Measurements from ENCODE around the gene TRAM2. TPM values are rescaled to one million over a fixed set of nuclear protein-coding genes. Genes with fewer than 3 reads are reported as not detected.

The TRAM2 gene
- total and polyA plus RNA-seq, 2 donors from 2014 or later: 4.5 to 20.7 TPM

- Histone ChIP-seq H3K27me3 (ENCODE audit: control insufficient read depth, insufficient read depth, low read length) (no peaks in the 10 kb centered on the region), H3K9me3 (ENCODE audit: control insufficient read depth in 2 of 3, insufficient read depth in 1 of 3, low read length in 3 of 3) (no peaks in the 10 kb centered on the region), H3K36me3 (ENCODE audit: control insufficient read depth in 2 of 3, insufficient read depth in 3 of 3, low read length in 3 of 3) (no peaks in the 10 kb centered on the region), H3K9ac (ENCODE audit: low read length in 3 of 3) (peak overlapping the region in 2 of 3 donors; percentile 68 to 84), H3K4me3 (ENCODE audit: low read length in 3 of 3) (peak overlapping the region; percentile 78 to 85 (median 84)), H3K27ac (ENCODE audit: low read depth in 2 of 2, low read length in 2 of 2) (peak overlapping the region; percentile 25 to 39), H3K4me1 (ENCODE audit: control insufficient read depth in 2 of 3, insufficient read depth in 2 of 3, low read depth in 1 of 3, low read length in 3 of 3) (peaks cover 0 to 28% (median 25%) of the 10 kb centered on the region in 3 donors)
- DNase-seq (peak in 4 of 5 donors; percentile 80 to 89 (median 85)), FAIRE-seq (no peak)
- intact Hi-C loops (cut with DNase I): no loop called here
- TF ChIP-seq CTCF (IDR thresholded peaks at IDR 0.05; ENCODE audit: borderline replicate concordance, extremely low read depth, insufficient read depth): peak; percentile 47
Measured at GRCh38 chr6:52576392-52577021, 353 bp downstream of the TRAM2 start.

GRCh38 chr6:52576054-52576391, 837 bp downstream of the TRAM2 start:
- peaks cover 0 to 30% (median 25%) of the 10 kb centered on the region in 3 donors for H3K4me1 ChIP-seq (ENCODE audit: control insufficient read depth in 2 of 3, insufficient read depth in 2 of 3, low read depth in 1 of 3, low read length in 3 of 3)
- peak overlapping the region in 1 of 2 donors; percentile 25 for H3K27ac ChIP-seq (ENCODE audit: low read depth in 2 of 2, low read length in 2 of 2)
- intact Hi-C loops (cut with DNase I): no loop called here
- H3K36me3 ChIP-seq (ENCODE audit: control insufficient read depth in 2 of 3, insufficient read depth in 3 of 3, low read length in 3 of 3): no peaks in the 10 kb centered on the region
- no peak for TF ChIP-seq CTCF (IDR thresholded peaks at IDR 0.05; ENCODE audit: borderline replicate concordance, extremely low read depth, insufficient read depth)
- FAIRE-seq: no peak
- H3K9me3 ChIP-seq (ENCODE audit: control insufficient read depth in 2 of 3, insufficient read depth in 1 of 3, low read length in 3 of 3): no peaks in the 10 kb centered on the region
- H3K4me3 ChIP-seq (ENCODE audit: low read length in 3 of 3): peak overlapping the region; percentile 78 to 85 (median 84)
- no peak for DNase-seq
- H3K27me3 ChIP-seq (ENCODE audit: control insufficient read depth, insufficient read depth, low read length): no peaks in the 10 kb centered on the region
- H3K9ac ChIP-seq (ENCODE audit: low read length in 3 of 3): peak overlapping the region in 2 of 3 donors; percentile 68 to 84

- Histone ChIP-seq H3K4me1 (ENCODE audit: control insufficient read depth in 2 of 3, insufficient read depth in 2 of 3, low read depth in 1 of 3, low read length in 3 of 3) (peaks cover 2 to 32% (median 25%) of the 10 kb centered on the region in 3 donors), H3K36me3 (ENCODE audit: control insufficient read depth in 2 of 3, insufficient read depth in 3 of 3, low read length in 3 of 3) (no peaks in the 10 kb centered on the region), H3K27me3 (ENCODE audit: control insufficient read depth, insufficient read depth, low read length) (no peaks in the 10 kb centered on the region), H3K4me3 (ENCODE audit: low read length in 3 of 3) (peak overlapping the region; percentile 78 to 85 (median 84)), H3K9me3 (ENCODE audit: control insufficient read depth in 2 of 3, insufficient read depth in 1 of 3, low read length in 3 of 3) (no peaks in the 10 kb centered on the region), H3K9ac (ENCODE audit: low read length in 3 of 3) (peak overlapping the region in 2 of 3 donors; percentile 6 to 84), H3K27ac (ENCODE audit: low read depth in 2 of 2, low read length in 2 of 2) (peak overlapping the region in 1 of 2 donors; percentile 42)
- TF ChIP-seq CTCF (IDR thresholded peaks at IDR 0.05; ENCODE audit: borderline replicate concordance, extremely low read depth, insufficient read depth): no peak
- FAIRE-seq (no peak), DNase-seq (no peak)
- intact Hi-C loops (cut with DNase I): no loop called here
Measured at GRCh38 chr6:52575502-52575892, 1.4 kb downstream of the TRAM2 start.
